NCI-H2081 (cell line): ENCODE data around the gene PTPRN2.

Experiments
- DNase-seq, 2 experiments: peaks; one replicate each; lab custom pipeline; 2025; lab: John Stamatoyannopoulos, UW

PTPRN2 gene

GRCh38 chr7:158114056-158114850, 473.4 kb downstream of the PTPRN2 start:
- DNase-seq = no peak

- DNase-seq = no peak
Observed at GRCh38 chr7:158113321-158114025, 474.1 kb downstream of the PTPRN2 start.

- no peak for DNase-seq
Observed at GRCh38 chr7:158112571-158113320, 474.9 kb downstream of the PTPRN2 start.

DNA sequence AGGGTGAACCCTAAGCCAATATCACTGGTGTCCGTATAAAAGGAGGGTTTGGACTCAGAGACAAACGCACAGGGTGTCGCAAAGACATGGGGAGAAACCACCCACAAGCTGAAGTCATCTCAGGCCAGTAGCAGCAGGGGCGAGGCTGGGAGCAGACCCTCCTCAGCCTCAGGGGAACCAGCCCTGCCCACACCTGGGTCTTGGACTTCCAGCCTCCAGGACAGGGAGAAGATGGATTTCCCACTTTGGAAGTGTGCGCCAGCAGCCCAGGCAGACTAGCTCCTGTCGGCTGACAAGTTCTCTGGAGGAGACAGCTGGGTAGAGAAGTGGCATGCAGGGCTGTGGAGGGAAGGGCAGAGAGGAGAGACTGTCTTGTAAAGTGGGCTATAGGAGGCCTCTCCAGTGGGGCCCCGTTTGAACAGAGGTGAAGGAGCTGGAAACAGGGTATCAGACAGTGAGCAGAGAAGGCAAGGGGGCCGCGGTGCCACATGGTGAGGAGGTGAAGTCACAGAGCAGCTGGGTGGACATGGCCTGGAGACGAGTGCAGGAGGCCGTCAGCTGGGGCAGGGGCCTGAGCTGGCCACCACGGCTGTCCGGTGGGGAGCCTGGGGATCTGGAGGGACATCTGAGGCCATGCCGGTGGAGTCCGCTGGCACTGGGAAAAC, 475.6 kb downstream of the PTPRN2 start:
- no peak for DNase-seq

DNA sequence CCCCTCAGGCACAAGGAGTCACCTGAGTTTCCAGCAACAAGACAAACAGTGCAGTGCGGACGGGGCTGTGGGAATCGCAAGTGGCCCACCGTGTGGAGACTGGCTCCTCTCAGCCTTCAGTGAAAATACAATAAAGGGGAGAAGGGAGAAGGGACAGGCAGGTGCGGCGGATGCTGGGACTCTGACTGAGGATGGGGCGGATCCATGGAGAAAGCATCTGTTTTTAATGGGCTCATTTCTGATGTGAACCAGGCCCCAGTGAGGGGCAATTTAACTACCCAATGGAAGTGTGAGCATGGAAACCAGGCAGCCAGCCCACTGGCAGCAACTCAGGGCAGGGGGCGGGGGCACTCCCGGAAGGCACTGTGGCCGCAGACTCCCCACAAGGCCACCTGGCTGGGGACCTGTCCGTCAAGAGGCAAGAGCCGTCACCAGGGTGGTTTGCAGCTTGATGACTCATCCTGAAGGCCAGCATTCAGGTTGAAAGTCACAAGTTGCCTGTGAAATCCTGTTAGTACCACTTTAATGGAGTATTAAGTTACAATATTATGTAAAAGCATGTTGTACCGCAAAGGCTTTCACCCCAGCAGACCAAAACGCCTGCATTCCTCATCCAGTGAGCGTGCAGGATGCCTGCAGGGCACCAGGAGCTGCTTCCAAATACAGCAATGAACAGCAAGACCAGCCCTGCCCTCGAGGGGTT, 476.4 kb downstream of the PTPRN2 start:
- DNase-seq = peak; percentile 71 to 86

DNA sequence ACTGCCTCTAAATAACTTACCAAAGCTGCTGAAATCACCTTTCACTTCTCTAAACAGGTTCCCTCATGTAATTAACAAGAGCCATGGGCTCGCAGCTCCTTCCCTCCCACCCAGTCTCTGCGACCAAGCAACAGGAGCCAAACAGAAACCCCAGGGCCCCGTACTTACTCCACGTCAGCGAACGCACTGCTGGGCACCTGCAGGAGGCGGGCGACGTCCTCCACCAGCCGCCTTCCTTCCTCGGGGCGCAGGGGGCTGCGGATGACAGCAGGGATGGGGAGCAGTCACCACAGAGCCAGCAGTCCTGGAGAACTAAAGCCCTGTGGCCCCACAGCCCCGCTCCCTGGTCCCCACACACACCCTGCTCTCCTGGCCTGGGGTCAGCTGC, 477.0 kb downstream of the PTPRN2 start:
- DNase-seq = peak in 1 of 2 experiments; percentile 9

GRCh38 chr7:158110034-158110590, 477.5 kb downstream of the PTPRN2 start:
- DNase-seq = no peak

DNA sequence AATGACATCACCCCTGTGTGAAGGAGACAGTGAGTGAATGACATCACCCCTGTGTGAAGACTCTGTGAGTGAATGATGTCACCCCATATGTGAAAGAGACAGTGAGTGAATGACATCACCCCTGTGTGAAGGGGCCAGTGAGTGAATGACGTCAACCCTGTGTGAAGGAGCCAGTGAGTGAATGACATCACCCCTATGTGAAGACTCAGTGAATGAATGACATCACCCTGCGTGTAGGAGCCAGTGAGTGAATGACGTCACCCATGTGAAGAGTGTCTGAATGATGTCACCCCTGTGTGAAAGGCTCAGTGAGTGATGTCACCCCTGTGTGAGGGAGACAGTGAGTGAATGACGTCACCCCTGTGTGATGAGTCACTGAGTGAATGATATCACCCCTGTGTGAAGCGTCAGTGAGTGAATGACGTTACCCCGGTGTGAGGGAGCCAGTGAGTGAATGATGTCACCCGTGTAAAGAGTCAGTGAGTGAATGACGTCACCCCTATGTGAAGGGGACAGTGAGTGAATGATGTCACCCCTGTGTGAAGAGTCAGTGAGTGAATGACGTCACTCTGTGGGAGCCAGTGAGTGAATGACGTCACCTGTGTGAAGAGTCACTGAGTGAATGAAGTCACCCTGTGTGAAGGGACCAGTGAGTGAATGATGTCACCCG, 478.1 kb downstream of the PTPRN2 start:
- DNase-seq = no peak

GRCh38 chr7:158108646-158109293, 478.9 kb downstream of the PTPRN2 start:
- no peak for DNase-seq

GRCh38 chr7:158107806-158108205, 479.8 kb downstream of the PTPRN2 start:
- no peak for DNase-seq

- DNase-seq = no peak
Observed at GRCh38 chr7:158106272-158106671, 481.4 kb downstream of the PTPRN2 start.

- DNase-seq = no peak
Observed at GRCh38 chr7:158103378-158103777, 484.2 kb downstream of the PTPRN2 start.

- DNase-seq = no peak
Observed at GRCh38 chr7:158102897-158103296, 484.7 kb downstream of the PTPRN2 start.

DNA sequence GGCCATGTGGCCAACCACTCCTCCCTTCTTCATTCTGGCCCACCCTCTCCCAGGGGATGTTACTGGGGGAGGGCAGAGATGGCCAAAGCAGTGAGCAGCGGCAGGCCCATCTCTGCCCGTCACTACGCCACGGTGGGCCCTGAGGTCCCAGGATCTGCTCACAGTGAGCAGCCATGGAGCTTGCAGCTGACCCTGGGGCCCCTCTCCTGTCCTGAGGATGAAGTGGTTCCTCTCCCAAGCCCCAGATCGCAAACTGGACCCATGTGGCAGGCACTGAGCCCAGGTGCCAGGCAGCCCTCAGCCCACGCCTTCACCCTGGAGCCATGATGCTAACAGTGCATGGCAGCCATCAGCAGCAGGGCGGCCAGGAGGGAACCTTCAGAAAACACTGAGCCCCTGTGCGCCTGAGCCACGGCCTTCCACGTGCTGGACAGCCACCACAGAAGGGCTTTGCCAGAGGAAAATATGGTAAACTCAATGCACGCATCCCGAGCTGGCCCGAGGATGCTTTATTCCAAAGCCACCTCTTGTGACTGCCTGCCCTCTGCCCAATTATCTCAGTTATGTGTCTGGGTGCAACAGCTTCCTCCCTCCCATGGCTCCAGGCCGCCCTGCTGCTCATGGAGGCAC, 485.7 kb downstream of the PTPRN2 start:
- no peak for DNase-seq

- no peak for DNase-seq
Observed at GRCh38 chr7:158098125-158099030, 489.2 kb downstream of the PTPRN2 start.

- peak; percentile 14 to 51 for DNase-seq
Observed at GRCh38 chr7:158097453-158098124, 490.0 kb downstream of the PTPRN2 start.

GRCh38 chr7:158097106-158097452, 490.5 kb downstream of the PTPRN2 start:
- no peak for DNase-seq

DNA sequence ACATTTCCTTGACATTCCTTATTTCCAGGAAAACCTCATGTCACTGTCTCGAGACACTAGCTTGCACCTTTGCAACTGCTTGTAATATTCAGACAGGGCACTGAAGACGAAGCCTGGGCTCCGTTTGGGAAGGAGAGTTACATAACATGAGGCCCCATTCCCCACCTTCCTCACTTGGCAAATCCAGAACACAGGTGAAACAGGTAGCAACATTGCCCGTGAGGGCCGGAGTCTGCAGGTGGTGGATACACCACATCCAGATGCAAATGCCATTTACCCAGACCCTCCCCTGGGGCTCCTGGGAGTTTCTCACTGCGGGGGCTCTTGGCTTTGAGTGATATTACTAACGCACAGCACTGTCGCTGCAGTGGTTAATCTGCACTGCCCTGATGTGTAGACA, 491.0 kb downstream of the PTPRN2 start:
- no peak for DNase-seq
